ENCODE results near the gene TMEM37.

TMEM37 gene

GRCh38 chr2:119481501-119482455 lies 50.1 kb downstream of the TMEM37 start:
- no peak for DNase-seq

DNA sequence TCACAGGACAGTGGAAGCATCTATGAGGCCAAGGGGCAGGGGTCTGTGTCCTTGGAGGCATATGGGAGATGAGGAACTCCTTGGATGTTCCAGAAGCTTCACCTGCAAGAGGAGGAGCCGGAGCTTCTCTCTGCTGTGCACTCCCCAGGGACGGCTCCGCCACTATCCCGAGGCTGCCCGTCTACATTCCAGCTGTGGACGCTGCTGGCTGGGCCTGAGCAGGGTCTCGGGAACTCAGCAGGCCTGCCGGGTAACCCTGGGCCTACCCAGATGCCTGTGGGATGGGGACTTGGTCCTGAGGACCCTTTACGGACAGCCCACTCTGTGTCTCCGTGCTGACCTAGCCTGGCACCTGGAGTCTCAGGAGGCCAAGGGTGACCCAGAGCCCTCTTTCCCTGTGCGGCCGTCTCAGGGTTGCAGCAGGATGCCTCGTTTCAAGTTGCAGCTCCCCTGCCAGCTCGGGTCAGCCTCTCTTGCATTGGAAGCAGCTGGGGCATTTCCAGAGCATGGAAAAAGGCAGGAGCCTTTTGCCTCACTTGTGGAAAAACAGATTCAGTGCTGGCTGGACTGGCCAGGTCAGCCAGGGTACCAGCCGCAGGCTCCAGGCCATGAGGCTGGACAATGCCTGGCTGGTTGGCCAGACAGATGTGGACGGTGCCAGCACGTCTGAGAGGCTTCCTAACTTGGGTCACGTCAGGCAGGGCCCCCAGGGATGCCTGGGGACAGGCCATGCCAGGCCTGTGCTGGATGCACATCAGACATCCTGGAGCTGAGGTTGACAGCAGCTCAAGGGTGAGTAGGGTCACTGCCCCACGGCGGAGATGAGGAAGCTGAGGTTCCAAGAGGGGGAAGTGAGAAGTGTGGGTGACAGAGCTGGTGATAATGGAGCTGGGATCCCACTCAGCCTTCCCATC lies 51.1 kb downstream of the TMEM37 start:
- DNase-seq, result peak; percentile 27 to 40

- DNase-seq, result no peak
Measured at GRCh38 chr2:119483395-119483753, 51.7 kb downstream of the TMEM37 start.

GRCh38 chr2:119483896-119484718 lies 52.5 kb downstream of the TMEM37 start:
- no peak for DNase-seq

GRCh38 chr2:119484834-119485233 lies 53.2 kb downstream of the TMEM37 start:
- no peak for DNase-seq

DNA sequence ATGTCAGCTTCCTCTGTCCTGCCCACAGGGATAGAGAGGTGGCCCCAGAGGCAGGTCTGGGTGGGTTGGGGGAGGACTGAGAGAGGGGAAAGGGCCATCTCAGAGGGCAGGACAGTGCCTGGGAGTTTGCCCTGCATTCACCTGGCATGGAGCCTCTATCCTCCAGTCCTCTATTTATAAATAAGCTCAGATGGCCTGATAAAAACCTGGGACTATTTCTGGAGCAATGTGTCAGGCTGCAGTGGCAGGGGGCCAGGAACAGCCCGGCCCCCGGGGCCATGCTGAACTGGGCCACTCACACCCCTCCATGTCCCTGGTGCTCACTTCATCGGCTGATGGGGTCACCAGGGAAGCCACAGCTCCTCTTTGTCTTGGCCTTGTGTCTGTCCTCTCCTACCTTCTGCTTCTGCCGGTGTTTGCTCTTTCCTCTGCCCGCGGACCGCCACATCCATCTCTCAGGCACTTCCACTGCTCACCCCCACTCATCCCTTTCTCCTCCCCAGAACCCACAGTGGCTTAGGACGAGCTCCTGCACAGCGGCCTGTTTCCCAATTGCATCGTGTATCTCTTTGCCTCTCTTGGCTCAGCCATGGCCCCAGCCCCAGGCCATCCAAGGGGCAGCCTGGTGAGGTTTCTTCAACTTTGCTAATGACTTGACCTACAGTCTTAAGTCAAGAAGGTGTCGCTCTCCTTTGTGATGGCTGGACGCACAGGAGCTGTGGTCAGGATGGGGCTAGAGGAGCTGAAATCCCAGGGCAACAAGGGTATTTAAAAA lies 53.9 kb downstream of the TMEM37 start:
- no peak for DNase-seq

- no peak for DNase-seq
Measured at GRCh38 chr2:119486196-119486827, 54.7 kb downstream of the TMEM37 start.

DNA sequence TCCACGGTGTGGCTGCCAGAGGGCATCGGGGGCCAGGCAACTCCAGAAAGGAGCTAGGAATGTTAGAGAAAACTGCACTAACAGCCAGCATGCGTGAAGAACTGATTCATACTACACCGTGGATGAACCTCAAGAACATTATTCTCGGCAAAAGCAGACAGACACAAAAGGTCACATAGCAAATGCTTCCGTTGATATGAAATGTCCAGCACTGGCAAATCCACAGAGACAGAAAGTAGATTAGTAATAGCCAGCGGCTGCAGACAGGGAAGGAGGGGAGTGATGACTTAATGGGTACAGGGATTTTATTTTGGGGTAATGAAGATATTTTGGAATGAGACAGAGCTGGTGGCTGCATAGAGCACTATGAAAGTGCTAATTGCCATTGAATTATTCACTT lies 55.2 kb downstream of the TMEM37 start:
- DNase-seq, result no peak

GRCh38 chr2:119487434-119488244 lies 56.0 kb downstream of the TMEM37 start:
- no peak for DNase-seq
